Stimulated activated CD8-positive, alpha-beta memory T cell treated with anti-CD3 and anti-CD28 coated beads, Interleukin-4, amount 100 ng/mL, for 24 hours (primary cell): Measurements from ENCODE around the gene SPOUT1.
A peak's percentile ranks its signal among the peaks of the same experiment; 100 is the strongest.
"Not testable (repeated sequence)": the region's sequence is repeated elsewhere in the genome, so short reads cannot be mapped to it uniquely, and the experiment has no call there.

Experiments
- DNase-seq: peaks from one replicate; pipeline ENCODE4 v3.0.0-alpha.2; 2020; ENCODE audit warnings: low read depth

SPOUT1 gene

GRCh38 chr9:128809831-128810230, 19.8 kb downstream of the SPOUT1 start:
- no peak for DNase-seq

- no peak for DNase-seq
Measured at GRCh38 chr9:128809036-128809599, 20.5 kb downstream of the SPOUT1 start.

- no peak for DNase-seq
Measured at GRCh38 chr9:128808543-128808942, 21.1 kb downstream of the SPOUT1 start.

DNA sequence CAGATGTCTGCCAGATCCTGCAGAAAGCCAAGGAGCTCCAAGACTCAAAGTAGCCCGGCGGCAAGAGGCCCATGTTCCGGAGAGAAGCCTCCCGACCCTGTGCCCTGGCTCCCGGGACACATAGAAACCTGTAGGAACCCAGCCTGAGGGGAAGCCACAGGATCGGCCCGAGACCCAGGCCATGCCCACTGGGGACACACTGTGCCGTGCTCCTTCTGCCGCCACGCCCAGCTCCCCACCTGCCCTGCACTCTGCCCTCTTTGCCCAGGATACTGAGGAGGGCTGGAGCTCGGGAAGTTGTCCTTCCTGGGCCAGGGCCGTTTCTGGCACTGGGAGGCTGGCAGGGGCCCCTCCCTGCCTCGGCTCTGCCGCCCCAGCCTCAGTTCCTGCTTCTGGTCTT, 21.8 kb downstream of the SPOUT1 start:
- DNase-seq = no peak

DNA sequence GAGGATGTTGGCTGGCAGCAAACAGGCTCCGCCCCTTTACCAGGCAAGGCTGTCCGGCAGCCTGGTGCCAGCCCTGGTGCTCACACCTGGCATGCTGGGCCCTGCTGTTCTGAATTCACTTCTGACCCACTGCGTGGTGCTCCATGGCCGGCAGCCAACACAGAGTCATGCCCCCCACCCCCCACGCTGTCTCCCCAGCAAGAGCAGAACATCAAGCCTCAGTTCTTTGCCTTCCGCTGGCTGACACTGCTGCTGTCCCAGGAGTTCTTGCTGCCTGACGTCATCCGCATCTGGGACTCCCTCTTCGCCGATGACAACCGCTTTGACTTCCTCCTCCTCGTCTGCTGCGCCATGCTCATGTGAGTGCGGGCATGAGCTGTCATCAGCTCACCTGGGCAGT, 23.9 kb downstream of the SPOUT1 start:
- no peak for DNase-seq

DNA sequence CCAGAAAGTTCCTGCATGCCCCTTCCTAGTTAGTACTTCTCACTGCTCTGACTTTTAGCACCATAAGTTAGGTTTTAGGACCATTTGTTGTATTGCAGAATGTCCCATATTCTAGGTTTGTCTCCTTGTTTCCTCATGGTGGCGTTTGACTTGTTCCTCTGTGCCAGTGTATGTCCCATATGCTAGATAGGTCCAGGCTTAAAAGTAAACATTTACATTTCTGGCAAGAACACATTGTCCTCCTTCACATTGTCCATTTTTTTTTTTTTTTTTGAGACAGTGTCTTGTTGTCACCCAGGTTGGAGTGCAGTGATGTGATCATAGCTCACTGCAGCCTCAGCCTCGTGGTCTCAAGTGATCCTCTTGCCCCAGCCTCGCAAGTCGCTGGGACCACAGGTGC, 27.1 kb downstream of the SPOUT1 start:
- no peak for DNase-seq

DNA sequence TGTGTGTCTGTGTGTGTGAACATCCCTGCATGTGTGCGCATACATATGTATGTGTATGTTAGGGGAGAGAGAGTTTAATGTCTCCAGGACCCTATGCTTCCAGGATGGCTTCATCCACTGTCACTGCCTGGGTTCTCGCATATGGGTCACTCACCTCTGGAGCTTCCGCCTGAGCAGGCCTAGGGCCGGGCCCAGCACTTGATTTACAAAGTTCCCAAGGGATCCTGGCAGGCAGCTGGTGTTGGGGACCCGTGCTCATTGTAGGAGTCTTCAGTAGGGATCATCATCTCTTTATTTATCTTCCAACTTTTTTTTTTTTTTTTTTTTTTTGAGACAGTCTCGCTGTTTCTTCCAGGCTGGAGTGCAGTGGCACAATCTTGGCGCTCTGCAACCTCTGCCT, 29.5 kb downstream of the SPOUT1 start:
- DNase-seq = no peak

- DNase-seq = no peak
Measured at GRCh38 chr9:128798896-128799295, 30.7 kb downstream of the SPOUT1 start.

DNA sequence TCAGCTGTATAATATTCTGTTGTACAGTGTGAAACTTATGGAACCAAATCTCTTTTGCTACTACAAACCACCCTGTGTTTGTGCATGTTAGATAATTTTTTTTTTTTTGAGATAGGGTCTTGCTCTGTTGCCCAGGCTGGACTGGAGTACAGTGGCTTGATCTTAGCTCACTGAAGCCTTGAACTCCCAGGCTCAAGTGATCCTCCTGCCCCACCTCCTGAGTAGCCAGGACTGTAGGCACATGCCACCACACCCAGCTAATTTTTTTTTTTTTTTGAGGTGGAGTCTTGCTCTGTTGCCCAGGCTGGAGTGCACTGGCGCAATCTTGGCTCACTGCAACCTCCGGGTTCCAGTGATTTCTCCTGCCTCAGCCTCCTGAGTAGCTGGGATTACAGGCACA, 34.6 kb downstream of the SPOUT1 start:
- DNase-seq = not testable (repeated sequence)

DNA sequence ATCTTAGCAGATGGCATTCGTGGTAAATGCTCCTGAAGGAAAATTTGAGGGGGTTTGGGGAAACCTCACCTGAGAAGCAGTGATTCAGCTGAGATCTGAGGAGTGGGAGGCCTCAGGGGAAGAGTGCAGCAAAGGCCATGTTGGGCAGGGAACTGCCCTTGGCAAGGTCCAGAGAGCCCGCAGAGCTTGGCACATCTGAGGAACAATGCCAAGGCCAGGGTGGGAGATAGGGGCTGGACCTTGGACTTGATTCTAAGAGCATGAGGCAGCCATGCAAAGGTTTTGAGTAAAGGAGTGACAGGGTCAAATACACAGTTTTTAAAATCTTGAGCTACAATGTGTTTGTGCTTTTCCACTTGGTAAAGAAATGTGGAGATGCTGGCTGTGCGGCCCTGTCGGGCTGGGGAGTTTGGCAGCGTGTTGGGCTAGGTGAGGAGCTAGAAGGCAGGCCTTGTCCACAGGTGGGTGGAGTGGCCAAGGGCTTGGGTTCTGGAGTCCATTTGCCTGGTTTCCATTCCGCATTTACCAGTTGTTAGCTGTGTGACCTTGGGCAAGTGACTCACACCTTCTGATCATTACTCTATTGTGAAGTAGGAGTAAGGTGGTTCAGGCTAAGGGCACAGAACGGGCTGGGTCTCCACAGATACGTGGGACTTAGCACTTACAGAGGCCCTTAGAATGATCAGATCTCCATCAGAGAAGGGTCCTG, 36.5 kb downstream of the SPOUT1 start:
- no peak for DNase-seq

DNA sequence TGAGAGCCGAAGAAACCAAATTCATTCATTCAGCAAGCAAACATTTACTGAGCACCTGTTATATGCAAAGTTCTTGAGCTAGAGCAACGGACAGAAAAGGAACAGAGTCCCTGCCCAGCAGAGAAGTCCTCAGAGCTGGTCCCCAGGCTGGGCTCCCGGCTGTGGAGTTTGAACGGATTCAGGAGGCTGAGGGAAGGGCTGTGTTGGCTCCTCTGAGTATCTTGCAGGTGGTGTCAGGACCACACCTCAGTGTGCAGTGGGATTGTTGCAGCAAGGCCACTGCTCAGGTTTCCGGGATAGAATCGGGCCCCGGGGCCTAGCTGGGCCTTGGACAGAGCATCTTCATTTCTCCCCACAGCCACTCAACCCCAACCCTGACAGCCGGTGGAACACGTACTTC, 37.5 kb downstream of the SPOUT1 start:
- DNase-seq = no peak

DNA sequence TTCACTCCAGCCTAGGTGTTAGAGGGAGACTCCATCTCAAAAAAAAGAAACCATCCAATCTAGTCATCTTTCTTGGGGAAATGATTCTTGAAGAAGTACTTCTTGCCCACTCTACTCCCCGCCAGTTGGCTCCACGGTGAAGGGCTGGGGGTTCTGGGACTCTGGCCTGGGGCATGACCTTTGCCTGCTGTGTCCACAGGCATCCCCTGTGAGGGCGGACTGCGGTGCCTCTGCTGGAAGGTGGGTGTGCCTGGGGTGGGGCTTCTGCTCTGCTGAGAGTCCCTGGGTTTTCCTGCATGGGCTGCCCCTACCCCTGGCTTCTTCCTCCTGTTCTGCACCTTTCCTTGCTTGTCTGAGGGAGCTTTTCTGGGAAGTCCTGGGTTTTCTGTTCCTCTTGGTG, 39.1 kb downstream of the SPOUT1 start:
- no peak for DNase-seq

DNA sequence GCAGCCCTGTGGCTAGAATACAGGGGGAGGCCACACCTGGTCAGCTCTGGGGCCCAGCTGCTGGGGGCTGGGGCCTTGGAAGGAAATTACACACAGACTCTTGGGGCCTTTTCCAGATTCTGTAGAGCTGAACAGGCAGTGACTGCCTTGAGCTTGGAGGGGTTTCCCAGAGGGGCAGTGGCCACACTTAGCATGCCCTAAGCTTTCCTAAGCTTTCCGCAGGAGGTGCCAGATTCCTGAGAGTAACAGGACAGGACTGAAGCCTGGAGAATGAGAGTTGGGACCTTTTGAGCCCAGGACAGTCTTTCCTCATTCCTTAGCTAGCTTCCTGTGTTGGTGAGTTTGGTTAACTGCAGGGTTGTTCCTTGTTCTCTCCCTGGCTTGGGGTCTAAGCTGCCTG, 41.1 kb downstream of the SPOUT1 start:
- DNase-seq = no peak

- DNase-seq = no peak
Measured at GRCh38 chr9:128787659-128788058, 41.9 kb downstream of the SPOUT1 start.

DNA sequence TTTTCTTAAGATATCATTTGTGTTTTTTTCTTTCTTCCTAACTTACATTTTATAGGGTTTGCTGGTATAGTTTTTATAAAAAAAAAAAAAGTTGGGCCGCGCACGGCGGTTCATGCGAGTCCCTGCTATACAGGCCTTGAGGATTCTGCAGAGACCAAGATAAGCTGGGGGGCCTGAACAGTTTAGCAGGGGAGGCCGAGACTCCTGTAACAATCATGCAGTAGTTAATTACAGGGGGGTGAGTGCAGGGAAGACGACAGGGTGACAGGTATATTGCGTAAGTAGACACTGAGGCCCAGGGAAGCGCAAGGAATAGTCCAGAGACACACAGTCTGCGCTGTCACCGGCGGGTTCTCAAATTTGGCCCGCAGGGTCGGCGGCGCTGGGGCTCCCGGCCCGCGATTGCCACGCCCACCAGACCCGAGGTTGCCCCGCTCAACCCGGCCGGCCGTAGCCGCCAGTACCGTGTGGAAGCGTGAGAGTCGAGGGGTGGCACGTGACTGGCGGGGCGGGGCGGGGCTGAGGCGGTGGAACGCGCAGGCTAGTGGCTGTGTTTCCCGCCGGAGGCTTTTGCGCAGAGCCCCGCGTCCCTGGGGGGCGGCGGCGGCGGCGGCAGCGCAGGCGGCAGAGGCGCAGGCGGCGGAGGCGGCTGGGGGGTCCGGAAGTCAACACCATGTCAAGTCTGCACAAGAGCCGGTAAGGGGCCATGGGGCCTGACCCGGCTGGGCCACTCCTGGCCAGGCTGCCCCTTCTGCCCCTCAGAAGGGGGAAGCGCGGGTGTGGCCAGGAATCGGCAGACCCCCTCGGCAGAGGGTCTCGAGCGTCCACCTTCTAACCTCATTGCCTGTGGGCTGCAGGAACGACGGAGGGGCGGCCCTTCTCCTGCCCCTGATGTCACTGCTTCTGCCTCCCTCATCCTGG, 42.7 kb downstream of the SPOUT1 start, which contains the start of gene TBC1D13:
Gene TBC1D13 (plus strand): TSS at position 573 of the 921 bp plus-strand sequence. CDS start 101 bp downstream, at position 674.
- DNase-seq = peak; percentile 83

DNA sequence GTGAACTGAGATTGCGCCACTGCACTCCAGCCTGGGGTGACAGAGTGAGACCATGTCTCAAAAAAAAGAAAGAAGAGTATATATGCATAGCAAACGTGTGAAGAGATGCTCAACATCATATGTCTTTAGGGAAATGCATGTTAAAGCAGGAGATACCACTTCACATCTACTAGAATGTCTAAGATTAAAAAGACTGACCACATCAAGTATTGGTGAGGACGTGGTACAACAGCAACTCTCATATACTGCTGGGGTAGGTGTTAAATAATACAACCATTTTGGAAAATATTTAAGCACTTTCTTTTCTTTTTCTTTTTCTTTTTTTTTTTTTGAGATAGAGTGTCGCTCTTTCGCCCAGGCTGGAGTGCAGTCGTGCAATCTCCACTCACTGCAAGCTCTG, 44.2 kb downstream of the SPOUT1 start:
- no peak for DNase-seq

- DNase-seq = no peak
Measured at GRCh38 chr9:128782669-128783068, 46.9 kb downstream of the SPOUT1 start.

DNA sequence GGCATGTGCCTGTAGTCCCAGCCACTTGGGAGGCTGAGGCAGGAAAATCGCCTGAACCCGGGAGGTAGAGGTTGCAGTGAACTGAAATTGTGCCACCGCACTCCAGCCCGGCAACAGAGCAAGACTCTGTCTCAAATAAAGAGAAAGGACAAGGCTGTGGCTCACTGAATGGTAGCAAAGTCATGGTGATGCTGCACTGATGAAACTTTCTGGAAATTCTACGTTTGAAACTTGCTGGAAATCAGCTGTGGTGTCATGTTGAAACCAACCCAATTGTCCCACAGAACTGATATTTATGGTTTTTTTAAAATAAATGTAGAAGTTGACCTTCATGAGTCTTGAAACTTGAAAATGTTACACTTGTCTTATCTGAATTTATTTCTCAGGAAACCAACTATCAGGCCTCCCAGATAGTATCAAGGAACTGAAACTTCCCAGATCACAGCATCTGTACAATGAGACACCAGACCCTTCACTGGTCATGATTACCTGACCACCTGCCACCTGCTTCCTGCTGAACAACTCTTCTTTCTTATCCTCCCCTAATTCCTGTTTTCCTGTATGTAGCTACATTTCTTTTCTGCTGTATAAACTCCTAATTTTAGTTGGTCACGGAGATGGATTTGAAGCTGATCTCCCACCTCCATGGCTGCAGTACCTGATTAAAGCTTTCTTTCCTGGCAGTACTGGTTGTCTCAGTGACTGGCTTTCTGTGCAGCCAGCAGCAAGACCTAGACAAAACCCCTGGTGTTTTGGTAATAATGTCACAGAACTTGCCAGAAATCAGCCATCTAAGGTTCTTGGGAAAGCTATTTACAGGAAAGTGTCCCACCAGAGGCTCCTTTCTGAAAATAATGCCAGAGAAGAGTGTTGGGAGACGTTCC, 48.2 kb downstream of the SPOUT1 start:
- DNase-seq = no peak

DNA sequence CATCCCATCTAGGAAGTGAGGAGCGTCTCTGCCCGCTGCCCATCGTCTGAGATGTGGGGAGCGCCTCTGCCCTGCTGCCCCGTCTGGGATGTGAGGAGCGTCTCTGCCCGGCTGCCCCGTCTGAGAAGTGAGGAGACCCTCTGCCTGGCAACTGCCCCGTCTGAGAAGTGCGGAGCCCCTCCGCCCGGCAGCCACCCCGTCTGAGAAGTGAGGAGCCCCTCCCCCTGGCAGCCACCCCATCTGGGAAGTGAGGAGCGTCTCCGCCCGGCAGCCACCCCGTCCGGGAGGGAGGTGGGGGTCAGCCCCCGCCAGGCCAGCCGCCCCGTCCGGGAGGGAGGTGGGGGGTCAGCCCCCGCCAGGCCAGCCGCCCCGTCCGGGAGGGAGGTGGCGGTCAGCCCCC, 49.5 kb downstream of the SPOUT1 start:
- DNase-seq = not testable (repeated sequence)

GRCh38 chr9:128774804-128775203, 54.8 kb downstream of the SPOUT1 start:
- no peak for DNase-seq

DNA sequence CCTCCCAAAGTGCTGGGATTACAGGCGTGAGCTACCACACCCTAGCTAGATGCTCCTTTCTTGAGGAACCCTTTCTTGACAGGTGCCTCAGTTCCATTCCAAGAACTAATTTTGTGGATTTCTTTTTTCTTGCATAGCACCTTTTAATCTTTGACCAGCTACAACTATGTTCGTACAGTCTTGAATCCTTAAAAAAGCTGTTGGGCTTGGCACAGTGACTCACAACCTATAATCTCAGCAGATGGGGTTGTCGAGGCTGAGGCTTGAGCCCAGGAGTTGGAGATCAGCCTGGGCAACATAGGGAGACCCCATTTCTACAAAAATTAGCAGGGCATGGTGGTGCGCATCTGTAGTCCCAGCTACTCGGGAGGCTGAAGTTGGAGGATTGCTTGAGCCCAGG, 56.5 kb downstream of the SPOUT1 start:
- no peak for DNase-seq
